ENCODE data around the gene WDR12. TPM values are rescaled to one million over a fixed set of nuclear protein-coding genes. Genes with fewer than 3 reads are reported as not detected.

The WDR12 gene
- total and polyA plus RNA-seq, 2 of the 13 experiments (the other 11 are each of a cell fraction or from before 2014, with no cell fraction given): 94.4 to 216 TPM

GRCh38 chr2:202871300-202872141, 40.0 kb downstream of the WDR12 start, which contains the start of gene ICA1L (continued):
- TF ChIP-seq YY1 (IDR thresholded peaks at IDR 0.05; ENCODE audit: insufficient read depth, insufficient replicate concordance, low read depth, low read length): peak; percentile 65
- TF ChIP-seq AGO1 (IDR thresholded peaks at IDR 0.05; ENCODE audit: low read depth, low read length, poor library complexity, severe bottlenecking): no peak
- no peak for TF ChIP-seq NCOA2 (CRISPR knock-in tag; IDR thresholded peaks at IDR 0.05)
- TF ChIP-seq ZNF160 (CRISPR knock-in tag; IDR thresholded peaks at IDR 0.05): peak; percentile 78; the same call in 1 of the 2 replicates
- peak; percentile 20; the same call in 1 of the 2 replicates for TF ChIP-seq NR0B2 (CRISPR knock-in tag; IDR thresholded peaks at IDR 0.05)
- no peak for TF ChIP-seq NFIB (CRISPR knock-in tag; IDR thresholded peaks at IDR 0.05; ENCODE audit: borderline replicate concordance)
- no peak; the same call in 1 of the 2 replicates for TF ChIP-seq ZNF770 (CRISPR knock-in tag; IDR thresholded peaks at IDR 0.05)
- TF ChIP-seq FOXC1 (CRISPR knock-in tag; IDR thresholded peaks at IDR 0.05; ENCODE audit: borderline replicate concordance): peak; percentile 18; the same call in 1 of the 2 replicates
- TF ChIP-seq ZFX (CRISPR knock-in tag; IDR thresholded peaks at IDR 0.05; ENCODE audit: low read depth): peak; percentile 91
- TF ChIP-seq ZNF704 (CRISPR knock-in tag; IDR thresholded peaks at IDR 0.05; ENCODE audit: borderline replicate concordance): peak; percentile 52; the same call in 1 of the 2 replicates
- no peak for TF ChIP-seq NONO (IDR thresholded peaks at IDR 0.05)
- peak; percentile 84 for TF ChIP-seq NONO (CRISPR knock-in tag; conservative IDR thresholded peaks at IDR 0.05)
- TF ChIP-seq FOXO1 (CRISPR knock-in tag; IDR thresholded peaks at IDR 0.05): no peak
- TF ChIP-seq ZNF878 (CRISPR knock-in tag; IDR thresholded peaks at IDR 0.05): peak; percentile 60; the same call in 1 of the 2 replicates
- peak; percentile 80; the same call in 1 of the 2 replicates for TF ChIP-seq ZNF788 (CRISPR knock-in tag; IDR thresholded peaks at IDR 0.05; ENCODE audit: borderline replicate concordance)
- TF ChIP-seq MED8 (CRISPR knock-in tag; IDR thresholded peaks at IDR 0.05; ENCODE audit: insufficient replicate concordance): no peak
- TF ChIP-seq ZNF296 (CRISPR knock-in tag; conservative IDR thresholded peaks at IDR 0.05): no peak
- TF ChIP-seq ZNF253 (CRISPR knock-in tag; IDR thresholded peaks at IDR 0.05; ENCODE audit: borderline replicate concordance): no peak
- no peak for TF ChIP-seq SRSF4 (IDR thresholded peaks at IDR 0.05; ENCODE audit: low read depth, low read length, poor library complexity, severe bottlenecking)
- TF ChIP-seq ZNF800 (CRISPR knock-in tag; IDR thresholded peaks at IDR 0.05): peak; percentile 91
- TF ChIP-seq PHF20 (CRISPR knock-in tag; IDR thresholded peaks at IDR 0.05): peak; percentile 55
- no peak for TF ChIP-seq ZNF317 (CRISPR knock-in tag; IDR thresholded peaks at IDR 0.05)
